HG03060 (cell line): Measurements from ENCODE around the gene PRSS8.

Experiments used
- ATAC-seq: cut with Tn5 transposase; IDR thresholded peaks from one replicate; pipeline ENCODE4 v1.9.1; 2021; ENCODE audit warnings: low read depth, moderate number of reproducible peaks; ENCODE audit not compliant: unreplicated experiment

The PRSS8 gene

GRCh38 chr16:31130336-31130891, 5.1 kb downstream of the PRSS8 start:
- no peak for ATAC-seq

GRCh38 chr16:31129568-31130335, 5.8 kb downstream of the PRSS8 start:
- ATAC-seq = no peak

GRCh38 chr16:31128711-31129567, 6.6 kb downstream of the PRSS8 start:
- ATAC-seq = no peak

- ATAC-seq = no peak
Observed at GRCh38 chr16:31127182-31127581, 8.3 kb downstream of the PRSS8 start.

GRCh38 chr16:31125844-31126243, 9.7 kb downstream of the PRSS8 start:
- no peak for ATAC-seq

GRCh38 chr16:31120129-31120528, 15.4 kb downstream of the PRSS8 start:
- no peak for ATAC-seq

- no peak for ATAC-seq
Observed at GRCh38 chr16:31118223-31119155, 17.0 kb downstream of the PRSS8 start.

GRCh38 chr16:31117384-31118222, 17.9 kb downstream of the PRSS8 start, which contains the start of gene KAT8:
KAT8 (plus strand) TSS chr16:31117664; CDS start chr16:31117682, 18 bp downstream.
- ATAC-seq = peak; percentile 89

- ATAC-seq = no peak
Observed at GRCh38 chr16:31114468-31114867, 21.1 kb downstream of the PRSS8 start.

- no peak for ATAC-seq
Observed at GRCh38 chr16:31113121-31114120, 22.1 kb downstream of the PRSS8 start.

GRCh38 chr16:31112711-31113110, 22.8 kb downstream of the PRSS8 start:
- no peak for ATAC-seq

GRCh38 chr16:31111881-31112466, 23.6 kb downstream of the PRSS8 start:
- ATAC-seq = no peak

GRCh38 chr16:31110106-31111034, 25.2 kb downstream of the PRSS8 start:
- ATAC-seq = no peak

- no peak for ATAC-seq
Observed at GRCh38 chr16:31109622-31110021, 25.9 kb downstream of the PRSS8 start.

GRCh38 chr16:31108794-31109558, 26.6 kb downstream of the PRSS8 start:
- no peak for ATAC-seq
